LNCaP clone FGC (cell line): ENCODE results near the gene EPO.

Source experiments
- DNase-seq: peaks from one replicate; pipeline ENCODE4 v3.0.0-alpha.2; 2011; ENCODE audit warnings: low read depth
- H3K4me3 ChIP-seq: 2 replicates; pipeline ENCODE4 v1.5.1; 2011; ENCODE audit warnings: mild to moderate bottlenecking, low read depth, low read length, control low read depth
- TF ChIP-seq, protein P1 (sequence below): IDR thresholded peaks from 2 replicates; pipeline ENCODE4 v1.5.1; 2012; ENCODE audit warnings: mild to moderate bottlenecking; ENCODE audit not compliant: control insufficient read depth, insufficient read depth; ENCODE audit errors: extremely low read depth

Gene EPO

DNA sequence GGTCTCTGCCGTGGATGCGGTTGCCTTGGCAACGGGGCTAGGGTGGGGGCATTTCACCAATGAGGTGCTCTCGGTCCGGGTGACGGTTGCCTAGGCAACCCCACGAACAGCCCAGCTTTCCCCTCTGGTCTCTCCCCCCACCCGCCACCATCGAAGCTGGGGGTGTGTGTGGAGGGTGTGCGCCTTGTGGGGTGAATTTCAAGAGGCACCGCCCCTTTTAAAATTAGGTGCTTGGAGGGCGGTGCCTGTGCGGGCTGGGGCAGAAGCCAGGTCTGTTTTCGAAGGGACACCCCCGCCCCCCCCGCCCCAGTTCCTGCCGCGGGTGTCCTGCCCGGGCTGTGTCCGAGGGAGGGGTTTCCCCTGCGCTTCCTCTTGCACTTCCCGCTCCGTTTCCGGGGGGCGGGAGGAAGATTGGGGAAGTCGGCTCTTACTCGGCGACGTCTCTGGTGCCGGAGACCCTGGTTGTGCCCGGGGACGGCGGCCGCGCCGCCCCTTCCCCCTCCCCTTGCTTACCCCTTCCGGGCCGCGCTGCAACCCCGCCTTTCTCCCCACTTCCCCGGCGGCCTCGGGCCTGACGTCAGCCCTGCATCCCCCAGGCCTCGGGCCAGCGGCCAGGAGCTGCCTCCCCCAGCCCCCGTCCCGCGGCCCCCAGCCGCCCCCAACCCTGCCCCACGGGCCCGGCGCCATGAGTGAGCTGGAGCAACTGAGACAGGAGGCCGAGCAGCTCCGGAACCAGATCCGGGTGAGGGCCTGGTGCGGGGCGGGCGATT, 44.5 kb upstream of the EPO start:
- DNase-seq: peak; percentile 47
- peak overlapping the region; percentile 94 for H3K4me3 ChIP-seq

DNA sequence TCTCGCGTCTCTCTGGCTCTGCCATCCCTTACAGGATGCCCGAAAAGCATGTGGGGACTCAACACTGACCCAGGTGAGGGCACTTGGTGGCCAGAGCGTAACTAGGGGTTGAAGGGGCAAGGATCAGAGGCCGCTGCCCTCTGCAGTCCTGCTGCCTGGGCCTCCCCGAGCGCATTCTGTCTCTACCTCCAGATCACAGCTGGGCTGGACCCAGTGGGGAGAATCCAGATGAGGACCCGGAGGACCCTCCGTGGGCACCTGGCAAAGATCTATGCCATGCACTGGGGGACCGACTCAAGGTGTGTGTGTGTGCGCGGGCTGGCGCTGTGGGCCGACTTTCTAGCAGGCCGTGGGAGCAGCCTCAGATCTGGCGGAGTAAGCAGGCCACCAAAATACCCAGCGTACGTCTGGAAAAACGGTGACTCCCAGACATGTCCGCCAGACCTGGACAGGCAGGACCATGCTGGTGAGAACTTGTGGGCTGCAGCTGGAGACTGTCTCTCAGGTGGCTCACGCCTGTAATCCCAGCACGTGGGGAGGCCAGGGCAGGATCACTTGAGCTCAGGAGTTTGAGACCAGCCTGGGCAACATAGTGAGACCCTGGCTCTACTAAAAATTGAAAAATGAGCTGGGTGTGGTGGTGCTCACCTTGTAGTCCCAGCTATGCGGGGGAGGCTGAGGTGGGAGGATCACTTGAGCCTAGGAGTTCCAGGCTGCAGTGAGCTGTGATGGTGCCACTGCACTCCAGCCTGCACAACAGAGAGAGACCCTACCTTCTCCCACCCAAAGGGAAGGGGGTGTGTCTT, 43.6 kb upstream of the EPO start:
- no peak for DNase-seq
- TF ChIP-seq, protein P1, sequence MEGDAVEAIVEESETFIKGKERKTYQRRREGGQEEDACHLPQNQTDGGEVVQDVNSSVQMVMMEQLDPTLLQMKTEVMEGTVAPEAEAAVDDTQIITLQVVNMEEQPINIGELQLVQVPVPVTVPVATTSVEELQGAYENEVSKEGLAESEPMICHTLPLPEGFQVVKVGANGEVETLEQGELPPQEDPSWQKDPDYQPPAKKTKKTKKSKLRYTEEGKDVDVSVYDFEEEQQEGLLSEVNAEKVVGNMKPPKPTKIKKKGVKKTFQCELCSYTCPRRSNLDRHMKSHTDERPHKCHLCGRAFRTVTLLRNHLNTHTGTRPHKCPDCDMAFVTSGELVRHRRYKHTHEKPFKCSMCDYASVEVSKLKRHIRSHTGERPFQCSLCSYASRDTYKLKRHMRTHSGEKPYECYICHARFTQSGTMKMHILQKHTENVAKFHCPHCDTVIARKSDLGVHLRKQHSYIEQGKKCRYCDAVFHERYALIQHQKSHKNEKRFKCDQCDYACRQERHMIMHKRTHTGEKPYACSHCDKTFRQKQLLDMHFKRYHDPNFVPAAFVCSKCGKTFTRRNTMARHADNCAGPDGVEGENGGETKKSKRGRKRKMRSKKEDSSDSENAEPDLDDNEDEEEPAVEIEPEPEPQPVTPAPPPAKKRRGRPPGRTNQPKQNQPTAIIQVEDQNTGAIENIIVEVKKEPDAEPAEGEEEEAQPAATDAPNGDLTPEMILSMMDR: no peak
- H3K4me3 ChIP-seq: peak overlapping the region; percentile 94

More for the DNA sequence above, 44.5 kb upstream of the EPO start:
- TF ChIP-seq, protein P1: no peak

DNA sequence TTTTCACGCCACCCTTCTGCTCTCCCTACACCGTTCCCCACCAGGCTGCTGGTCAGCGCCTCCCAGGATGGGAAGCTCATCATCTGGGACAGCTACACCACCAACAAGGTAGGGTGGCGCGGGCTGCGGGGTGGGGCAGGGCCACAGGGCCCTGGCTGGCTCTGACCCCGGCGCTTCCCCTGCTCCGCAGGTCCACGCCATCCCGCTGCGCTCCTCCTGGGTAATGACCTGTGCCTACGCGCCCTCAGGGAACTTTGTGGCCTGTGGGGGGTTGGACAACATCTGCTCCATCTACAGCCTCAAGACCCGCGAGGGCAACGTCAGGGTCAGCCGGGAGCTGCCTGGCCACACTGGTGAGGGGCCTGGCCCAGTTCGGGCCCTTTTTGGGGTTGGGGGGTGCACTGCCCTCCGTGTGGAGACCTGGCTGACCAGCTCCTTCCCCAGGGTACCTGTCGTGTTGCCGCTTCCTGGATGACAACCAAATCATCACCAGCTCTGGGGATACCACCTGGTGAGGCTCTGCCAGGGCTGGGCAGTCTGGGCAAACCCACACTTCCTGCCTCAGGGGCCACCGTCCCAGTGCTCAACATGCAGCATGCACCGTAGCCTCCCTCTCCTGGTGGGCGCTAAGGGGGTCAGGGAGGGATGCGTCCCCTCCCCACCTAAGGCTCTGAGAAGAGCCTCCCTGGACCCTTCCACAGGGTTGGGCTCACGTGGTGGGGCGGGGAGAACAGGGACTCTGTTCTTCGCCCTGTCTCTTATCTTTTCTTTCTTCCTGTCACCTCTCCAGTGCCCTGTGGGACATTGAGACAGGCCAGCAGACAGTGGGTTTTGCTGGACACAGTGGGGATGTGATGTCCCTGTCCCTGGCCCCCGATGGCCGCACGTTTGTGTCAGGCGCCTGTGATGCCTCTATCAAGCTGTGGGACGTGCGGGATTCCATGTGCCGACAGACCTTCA, 42.7 kb upstream of the EPO start:
- DNase-seq: no peak
- no peak overlapping the region for H3K4me3 ChIP-seq
- TF ChIP-seq, protein P1: no peak

DNA sequence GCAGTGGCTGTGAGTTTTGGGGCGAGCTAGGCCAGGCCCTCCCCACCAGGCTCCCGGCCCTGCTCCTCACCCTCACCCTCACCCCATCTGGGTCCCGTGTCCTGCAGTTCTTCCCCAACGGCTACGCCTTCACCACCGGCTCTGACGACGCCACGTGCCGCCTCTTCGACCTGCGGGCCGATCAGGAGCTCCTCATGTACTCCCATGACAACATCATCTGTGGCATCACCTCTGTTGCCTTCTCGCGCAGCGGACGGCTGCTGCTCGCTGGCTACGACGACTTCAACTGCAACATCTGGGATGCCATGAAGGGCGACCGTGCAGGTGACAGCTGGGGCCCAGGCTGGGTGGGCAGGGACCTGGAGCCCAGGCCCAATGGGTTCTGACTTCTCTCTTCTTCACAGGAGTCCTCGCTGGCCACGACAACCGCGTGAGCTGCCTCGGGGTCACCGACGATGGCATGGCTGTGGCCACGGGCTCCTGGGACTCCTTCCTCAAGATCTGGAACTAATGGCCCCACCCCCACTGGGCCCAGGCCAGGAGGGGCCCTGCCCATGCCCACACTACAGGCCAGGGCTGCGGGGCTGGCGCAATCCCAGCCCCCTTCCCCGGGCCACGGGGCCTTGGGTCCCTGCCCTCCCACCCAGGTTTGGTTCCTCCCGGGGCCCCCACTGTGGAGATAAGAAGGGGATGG, 41.8 kb upstream of the EPO start:
- TF ChIP-seq, protein P1: no peak
- no peak overlapping the region for H3K4me3 ChIP-seq

DNA sequence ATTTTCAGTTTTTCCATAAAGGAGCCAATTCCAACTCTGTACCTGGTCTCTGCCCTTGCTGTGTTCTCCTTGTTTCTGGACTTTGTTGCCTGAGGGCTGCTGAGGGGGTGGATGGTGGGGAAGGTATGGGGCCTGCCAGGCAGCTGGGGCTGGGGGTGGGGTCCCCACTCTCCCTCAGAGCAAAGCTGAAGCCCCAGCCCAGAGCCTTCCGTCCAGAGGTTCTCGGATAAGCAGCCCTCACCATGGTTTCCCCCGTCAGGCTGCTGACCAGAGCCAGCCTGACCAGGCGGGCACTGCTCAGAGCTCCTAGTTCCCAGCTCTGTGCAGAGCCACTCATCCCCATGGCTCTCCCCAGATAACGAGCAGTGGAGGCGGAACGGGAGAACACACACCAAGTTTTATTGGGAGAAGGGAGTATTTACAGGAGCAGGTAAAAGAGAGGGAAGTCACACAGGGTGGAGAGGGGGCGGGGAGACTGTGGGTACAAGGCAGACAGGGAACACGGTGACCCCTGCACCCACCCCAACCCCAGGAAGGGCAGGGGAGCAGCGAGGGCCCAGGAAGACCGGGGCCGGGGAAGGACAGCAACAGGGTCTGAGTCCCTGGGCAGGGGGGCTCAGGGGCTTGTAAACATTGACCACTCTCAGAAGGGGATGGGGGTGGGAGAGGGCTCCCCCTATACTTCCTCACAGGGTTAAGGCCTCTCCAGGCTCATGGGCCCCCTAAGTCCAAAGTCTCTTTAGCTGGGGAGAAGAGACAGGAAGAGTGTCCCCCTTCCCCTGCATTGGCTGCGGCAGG, 40.9 kb upstream of the EPO start:
- DNase-seq: peak; percentile 62
- TF ChIP-seq, protein P1: no peak
- no peak overlapping the region for H3K4me3 ChIP-seq

More for the DNA sequence above, 41.8 kb upstream of the EPO start:
- DNase-seq: no peak
